ENCODE results near the gene TNS1.
A peak's percentile ranks its signal among the peaks of the same experiment; 100 is the strongest.
"Not testable (repeated sequence)": the region's sequence is repeated elsewhere in the genome, so short reads cannot be mapped to it uniquely, and the experiment has no call there.

The TNS1 gene

GRCh38 chr2:218002845-218003180 lies at the start of gene TNS1:
TSS of gene TNS1 (minus strand) at chr2:218002995. CDS start at chr2:218002872, 123 bp downstream.
- no peak for FAIRE-seq

DNA sequence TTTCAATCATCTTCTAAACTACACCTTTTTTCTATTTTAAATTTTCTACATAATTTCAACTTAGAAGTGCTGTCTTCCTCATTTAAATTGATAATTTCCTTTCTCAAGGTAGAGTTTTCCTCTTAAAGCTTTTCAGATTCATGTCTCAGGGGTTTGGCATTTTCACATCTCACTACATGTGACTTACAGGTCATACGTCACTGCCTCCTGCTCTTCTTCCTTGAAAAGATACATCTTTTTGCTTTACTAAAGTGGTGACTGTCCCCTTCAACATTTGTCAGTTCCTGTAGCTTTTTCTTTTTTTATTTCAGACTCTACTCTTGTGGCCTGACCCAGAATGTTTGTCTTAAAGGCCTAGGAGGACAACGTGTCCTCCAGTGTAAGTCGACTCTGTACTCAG lies 49.1 kb upstream of the TNS1 start:
- no peak for FAIRE-seq

DNA sequence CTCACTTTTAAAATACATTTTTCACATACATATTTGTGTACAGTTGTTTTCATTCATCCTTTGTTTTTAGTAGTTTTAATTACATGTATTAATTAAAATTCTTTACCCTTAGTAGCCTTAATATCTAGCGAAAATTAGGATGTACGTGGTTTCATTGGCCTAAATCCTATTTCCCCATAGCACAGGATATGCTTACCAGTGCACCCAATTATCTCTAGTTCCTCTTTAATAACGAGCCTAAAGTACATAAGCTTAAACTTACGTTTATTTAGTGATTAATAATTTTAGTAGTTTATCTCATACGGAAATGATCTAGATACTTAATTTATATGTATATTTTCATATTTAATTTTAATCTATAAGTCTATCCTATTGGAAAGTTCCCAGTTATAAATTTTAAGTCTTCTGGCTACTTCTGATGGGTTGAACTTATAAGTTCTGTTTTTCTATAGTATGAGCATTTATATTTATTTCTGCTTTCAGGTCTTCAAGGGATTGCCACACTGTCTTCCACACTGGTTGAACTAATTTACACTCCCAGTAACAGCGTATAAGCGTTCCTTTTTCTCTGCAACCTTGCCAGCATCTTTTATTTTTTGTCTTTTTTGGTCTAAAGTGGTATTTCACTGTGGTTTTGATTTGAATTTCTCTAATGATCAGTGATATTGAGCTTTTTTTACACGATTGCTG lies 44.9 kb upstream of the TNS1 start:
- peak; percentile 56 for FAIRE-seq

DNA sequence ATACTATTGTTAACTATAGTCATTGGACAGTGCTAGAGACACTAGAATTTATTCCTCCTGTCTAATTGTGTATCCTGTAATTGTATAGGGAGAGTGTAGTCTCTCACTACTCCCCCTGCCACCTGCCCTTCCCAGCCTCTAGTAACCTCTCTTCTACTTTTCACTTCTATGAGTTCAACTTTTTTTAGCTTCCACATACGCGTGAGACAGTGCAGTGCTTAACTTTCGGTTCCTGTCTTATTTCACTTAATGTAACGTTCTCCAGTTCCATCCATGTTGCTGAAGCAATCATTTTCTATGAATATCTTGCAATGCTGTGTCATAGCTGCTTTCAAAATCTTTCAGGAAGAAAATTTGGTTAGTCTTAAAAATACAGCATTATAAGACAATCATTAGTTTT lies 43.4 kb upstream of the TNS1 start:
- no peak for FAIRE-seq

- FAIRE-seq, result not testable (repeated sequence)
These were observed 41.8 kb upstream of the TNS1 start for GRCh38 chr2:218044599-218044998.

DNA sequence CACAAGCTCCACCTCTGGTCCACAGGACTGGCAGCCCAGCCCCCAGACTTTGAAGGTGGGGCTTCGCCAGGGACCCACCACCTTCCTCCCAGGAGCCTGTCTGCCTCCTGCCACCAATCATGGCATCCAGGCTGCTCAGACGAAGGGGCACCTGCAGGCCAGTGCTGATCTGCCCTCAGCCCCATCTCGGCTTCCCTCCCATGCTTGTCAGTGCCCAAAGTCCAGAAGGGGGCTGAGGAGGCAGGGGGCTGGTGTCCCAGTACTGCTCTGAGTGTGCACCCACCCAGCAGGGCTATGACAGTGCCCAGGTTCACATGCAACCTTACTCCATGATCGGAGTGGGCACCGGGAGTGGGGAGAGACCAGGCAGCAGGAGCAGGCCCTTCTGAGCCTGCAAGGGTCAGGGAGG lies 40.9 kb upstream of the TNS1 start:
- FAIRE-seq, result no peak

GRCh38 chr2:218043100-218043499 lies 40.3 kb upstream of the TNS1 start:
- no peak for FAIRE-seq

DNA sequence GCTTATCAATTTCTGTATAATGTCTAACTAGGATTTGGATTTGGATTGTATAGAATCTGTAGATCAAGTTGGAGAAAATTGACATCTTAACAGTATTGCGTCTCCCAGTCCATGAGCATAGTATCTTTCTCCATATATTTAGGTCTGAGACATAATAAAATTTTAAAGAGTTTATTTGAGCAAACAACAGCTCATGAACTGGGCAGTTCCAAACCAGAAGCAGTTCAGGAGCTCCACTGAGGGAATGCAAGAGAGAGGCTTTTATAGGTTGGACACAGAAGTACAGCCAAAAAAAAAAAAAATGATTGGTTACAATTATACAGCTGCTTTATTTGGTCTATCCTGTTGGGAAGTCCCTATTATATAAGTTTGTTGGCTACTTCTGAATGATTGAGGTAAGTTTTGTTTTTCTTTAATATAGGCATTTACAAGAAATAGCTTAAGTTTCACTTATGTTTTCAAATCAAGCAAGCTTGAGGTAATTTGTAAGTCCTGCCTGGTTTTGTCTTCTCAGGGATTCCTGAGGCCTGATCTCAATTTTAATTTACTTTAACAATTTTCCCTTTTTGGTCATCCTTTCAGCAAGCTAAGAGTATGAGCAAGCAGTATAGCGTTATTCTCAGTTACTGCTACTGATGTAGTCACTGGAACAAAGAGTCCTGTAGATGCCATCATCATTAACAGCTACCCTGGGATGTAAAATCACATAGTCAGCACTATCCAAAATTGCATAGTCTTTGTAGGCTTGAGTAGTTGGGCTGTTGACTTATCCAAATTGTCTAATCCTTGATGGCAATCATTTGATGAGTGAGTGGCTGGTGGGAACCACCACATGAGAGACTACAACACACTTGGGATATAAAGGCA lies 38.7 kb upstream of the TNS1 start:
- FAIRE-seq, result no peak

DNA sequence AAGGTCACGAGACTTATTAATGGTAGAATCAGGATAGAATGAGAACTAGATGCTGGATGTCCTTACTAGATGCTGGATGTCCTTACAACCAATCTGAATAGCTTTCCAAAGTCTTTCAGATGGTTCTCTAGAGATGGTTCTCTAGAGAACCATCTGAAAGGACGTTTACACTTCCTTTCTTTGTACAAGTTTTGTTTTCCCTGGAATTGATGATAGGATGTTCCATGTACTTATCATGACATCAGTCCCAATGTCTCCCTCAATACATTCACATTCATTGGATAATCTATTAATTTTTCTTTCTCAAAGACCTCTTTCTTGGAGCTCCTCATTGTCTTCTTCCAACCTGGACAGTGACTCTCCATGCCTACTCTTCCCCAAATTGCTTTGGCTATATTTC lies 38.1 kb upstream of the TNS1 start:
- no peak for FAIRE-seq

GRCh38 chr2:218039171-218039570 lies 36.4 kb upstream of the TNS1 start:
- FAIRE-seq, result no peak

GRCh38 chr2:218036371-218036770 lies 33.6 kb upstream of the TNS1 start:
- no peak for FAIRE-seq

DNA sequence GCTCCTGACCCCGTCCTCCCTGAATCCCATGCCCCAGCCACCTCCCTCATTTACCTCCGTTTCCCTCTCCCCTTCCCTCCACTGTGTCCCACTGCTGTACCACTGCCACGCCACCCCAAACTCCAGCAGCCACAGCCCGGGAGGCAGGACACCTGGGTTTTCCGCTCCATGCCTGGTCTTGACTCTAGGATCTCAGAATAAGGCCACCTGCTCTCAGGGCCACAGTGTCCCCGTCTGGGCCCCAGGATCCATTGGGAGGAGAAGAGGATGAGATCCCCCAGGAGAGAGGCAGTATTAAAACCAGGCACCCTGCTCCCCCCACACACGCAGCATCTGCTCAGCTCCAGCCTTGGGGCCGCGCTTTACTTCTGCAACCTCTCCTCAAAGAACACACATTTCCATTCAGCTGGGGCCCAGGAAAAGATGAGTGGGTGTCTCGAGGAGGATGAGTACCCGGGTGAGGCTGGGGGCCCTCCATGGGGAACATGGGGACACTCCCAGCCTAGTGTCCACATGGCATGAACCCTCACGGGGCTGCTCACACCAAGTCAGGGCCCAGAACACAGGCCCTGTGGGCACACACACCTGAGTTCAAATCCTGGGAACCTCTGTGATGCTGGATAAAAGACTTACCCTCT lies 32.8 kb upstream of the TNS1 start:
- FAIRE-seq, result no peak

DNA sequence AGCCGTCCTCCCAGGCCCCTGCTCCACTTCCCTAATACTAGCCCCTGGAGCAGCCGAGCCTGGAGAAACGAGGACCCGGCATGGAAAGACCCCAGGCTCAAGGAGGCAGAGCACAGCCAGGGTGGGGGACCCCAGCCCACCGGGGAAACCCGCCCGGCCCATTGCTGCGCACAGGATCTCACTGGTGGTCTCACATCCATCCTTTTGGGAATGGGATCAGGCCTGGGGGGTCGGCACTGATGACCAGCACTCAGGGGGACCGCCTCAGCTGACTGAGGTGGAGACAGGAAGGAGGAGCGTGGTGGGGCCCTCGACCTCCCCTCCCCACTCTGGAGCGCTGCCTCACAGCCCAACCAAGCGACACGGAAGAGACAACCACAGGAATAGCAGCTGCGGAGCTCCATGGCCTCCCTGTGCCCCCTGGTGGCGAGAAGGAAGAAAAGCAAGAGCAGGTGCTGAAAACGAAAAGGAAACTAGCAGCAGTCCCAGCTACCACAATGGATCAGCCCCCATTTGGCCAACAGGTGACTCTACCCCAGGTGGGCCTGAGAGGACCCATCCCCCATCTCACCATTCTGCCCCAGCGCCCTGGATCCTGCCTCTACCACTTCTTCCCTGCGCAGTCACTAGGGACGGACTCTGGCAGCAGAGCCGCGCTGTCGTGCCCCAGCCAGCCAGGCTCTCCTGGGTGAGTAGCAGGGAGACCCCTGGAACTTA lies 31.9 kb upstream of the TNS1 start:
- FAIRE-seq, result peak; percentile 53

- FAIRE-seq, result no peak
These were observed 31.0 kb upstream of the TNS1 start for GRCh38 chr2:218033590-218034496.

GRCh38 chr2:218033208-218033589 lies 30.4 kb upstream of the TNS1 start:
- FAIRE-seq, result no peak

DNA sequence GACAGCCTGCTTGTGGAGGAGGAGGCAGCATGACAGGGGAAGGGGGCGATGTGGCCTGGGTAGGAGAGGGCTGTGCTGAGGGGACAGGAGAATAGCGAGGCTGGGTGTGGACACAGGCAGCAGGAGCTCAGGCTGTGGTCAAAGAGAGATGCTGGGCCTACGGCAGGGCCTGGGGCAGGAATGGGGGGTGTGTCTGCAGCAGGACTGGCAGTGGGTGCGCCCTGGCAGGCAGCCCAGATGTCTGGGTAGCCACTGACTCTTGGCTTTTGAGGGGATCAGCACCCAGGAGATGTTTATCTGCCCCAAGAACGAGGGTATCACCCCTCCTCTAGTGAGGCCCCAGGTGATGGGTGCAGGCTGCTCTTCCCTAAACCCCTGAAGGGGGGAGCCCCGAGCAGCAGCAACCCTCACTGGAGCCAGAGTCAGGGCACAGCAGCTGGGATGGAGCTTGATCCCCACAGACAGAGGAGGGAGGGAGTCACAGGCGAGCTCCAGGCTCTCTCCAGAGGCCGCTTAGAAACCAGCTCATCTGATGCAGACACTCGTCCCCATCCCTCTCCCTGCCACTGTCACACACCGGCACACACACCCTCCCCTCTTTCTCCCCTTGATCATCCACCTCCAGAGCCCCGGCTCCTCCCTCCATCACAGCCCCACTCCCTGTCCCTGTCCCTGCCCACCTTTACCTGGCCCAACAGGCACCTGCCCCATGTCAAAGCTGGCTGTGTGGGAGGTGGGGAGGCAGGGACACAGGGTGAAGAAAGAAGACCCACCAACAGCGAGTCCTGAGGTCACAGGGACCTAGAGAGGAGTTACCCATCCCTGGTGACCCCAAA lies 29.8 kb upstream of the TNS1 start:
- no peak for FAIRE-seq

DNA sequence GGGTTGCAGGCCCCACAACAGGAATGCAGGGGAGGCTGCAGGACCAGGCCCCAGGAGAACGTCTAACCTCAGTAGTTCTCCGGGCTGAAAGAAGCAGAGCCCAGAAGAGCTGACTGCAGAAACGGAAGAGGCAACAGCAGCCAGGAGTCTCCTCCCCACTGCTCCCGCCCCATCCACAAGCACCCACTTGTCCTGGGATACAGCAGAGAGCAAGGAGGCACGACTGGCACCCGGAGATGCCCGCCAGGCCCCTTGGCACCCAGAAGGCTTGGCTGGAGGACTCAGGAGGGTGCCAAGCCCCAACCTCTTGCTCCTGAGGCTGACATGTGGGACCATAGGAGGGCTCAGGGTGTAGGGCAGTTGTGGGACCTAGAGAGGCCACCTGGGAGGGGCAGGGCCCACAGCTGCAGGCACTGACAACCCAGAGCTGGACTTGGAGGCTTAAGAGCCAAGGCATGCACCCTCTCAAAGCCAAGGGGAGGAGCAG lies 29.0 kb upstream of the TNS1 start:
- FAIRE-seq, result no peak

- no peak for FAIRE-seq
These were observed 28.5 kb upstream of the TNS1 start for GRCh38 chr2:218031261-218031660.

DNA sequence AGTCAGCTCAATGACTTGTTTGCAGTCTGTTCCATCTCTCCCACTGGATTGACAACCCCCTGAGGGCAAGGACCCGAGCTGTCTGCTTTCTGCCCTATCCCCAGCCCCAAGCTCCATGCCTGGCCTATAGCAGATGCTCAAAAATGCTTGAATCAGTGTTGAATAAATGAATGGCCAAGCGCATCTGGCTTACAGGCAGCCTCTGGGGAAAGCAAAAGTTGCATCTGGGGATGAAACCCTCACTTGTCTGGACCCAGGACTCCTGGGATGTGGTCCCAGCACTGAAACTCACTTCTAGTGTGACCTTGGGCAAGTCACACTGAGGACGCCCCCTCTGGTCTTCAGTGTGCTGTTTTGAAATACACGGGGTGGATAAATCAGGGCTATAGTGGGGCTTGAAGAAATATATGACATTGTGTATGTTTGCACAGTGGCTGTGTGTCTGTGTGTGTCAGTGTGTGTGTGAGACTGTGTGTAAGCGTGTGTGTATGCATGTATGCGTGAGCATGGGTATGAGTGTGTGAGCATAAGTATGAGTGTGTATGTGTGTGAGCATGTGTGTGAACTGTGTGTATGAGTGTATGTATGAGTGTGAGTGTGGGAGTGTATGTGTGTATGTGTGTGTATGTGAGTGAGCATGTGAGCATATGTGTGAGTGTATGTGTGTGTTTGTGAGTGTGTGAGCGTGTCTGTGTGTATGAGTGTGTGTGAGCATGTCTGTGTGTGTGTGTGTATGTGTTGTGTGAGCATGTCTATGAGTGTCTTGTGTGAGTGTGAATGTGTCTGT lies 27.8 kb upstream of the TNS1 start:
- FAIRE-seq, result no peak
